HG02840 (cell line): ENCODE data around the gene MNT.

Source experiments
- ATAC-seq: cut with Tn5 transposase; IDR thresholded peaks from one replicate; pipeline ENCODE4 v1.9.1; 2021; ENCODE audit warnings: mild to moderate bottlenecking, moderate library complexity, moderate number of reproducible peaks; ENCODE audit not compliant: unreplicated experiment, low FRiP score

MNT gene

GRCh38 chr17:2396568-2397246 is 4.2 kb downstream of the MNT start:
- no peak for ATAC-seq

- ATAC-seq: no peak
Observed at GRCh38 chr17:2396192-2396567, 4.7 kb downstream of the MNT start.

GRCh38 chr17:2395258-2396181 is 5.3 kb downstream of the MNT start:
- ATAC-seq: no peak

GRCh38 chr17:2394775-2395201 is 6.1 kb downstream of the MNT start:
- no peak for ATAC-seq

- no peak for ATAC-seq
Observed at GRCh38 chr17:2393954-2394749, 6.7 kb downstream of the MNT start.

GRCh38 chr17:2393174-2393953 is 7.5 kb downstream of the MNT start:
- peak; percentile 29 for ATAC-seq

- ATAC-seq: peak; percentile 44
Observed at GRCh38 chr17:2392252-2393173, 8.3 kb downstream of the MNT start.

- no peak for ATAC-seq
Observed at GRCh38 chr17:2391597-2392251, 9.1 kb downstream of the MNT start.

- ATAC-seq: no peak
Observed at GRCh38 chr17:2390199-2390836, 10.5 kb downstream of the MNT start.

- ATAC-seq: no peak
Observed at GRCh38 chr17:2388683-2389055, 12.2 kb downstream of the MNT start.

GRCh38 chr17:2388020-2388682 is 12.7 kb downstream of the MNT start:
- ATAC-seq: no peak

GRCh38 chr17:2387086-2388019 is 13.5 kb downstream of the MNT start:
- no peak for ATAC-seq

- no peak for ATAC-seq
Observed at GRCh38 chr17:2386400-2387085, 14.3 kb downstream of the MNT start.

GRCh38 chr17:2385240-2386210 is 15.3 kb downstream of the MNT start:
- ATAC-seq: no peak
